Measurements from ENCODE around the gene GNGT1. TPM values are rescaled to one million over a fixed set of nuclear protein-coding genes. Genes with fewer than 3 reads are reported as not detected.

Gene GNGT1
- total RNA-seq (2022; extraction: Qiagen RNA extraction; ENCODE audit: low read depth), result not detected in 5 replicates

DNA sequence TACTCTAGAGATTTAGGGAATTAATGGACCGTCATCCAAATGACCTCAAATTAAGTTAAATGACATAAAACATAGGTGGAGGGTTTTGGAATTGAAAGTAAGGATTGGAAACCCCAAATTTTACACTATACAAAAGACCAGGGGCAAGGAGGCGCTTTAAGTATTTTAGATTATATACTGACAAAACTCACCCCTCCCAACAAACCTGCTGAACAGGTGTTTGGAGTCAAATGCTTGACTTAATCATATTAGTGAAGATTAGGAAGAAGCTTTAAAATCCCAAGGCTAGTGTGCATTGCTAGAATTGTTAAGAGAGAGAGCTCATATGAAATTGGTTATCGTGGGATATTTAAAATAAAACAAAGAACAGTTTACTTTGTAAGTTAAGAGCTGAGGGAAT lies at the start of gene GNGT1:
TSS of gene GNGT1 (plus strand) at position 301 of the 400 bp plus-strand sequence. CDS start 180 bp downstream, outside the sequence.

DNA sequence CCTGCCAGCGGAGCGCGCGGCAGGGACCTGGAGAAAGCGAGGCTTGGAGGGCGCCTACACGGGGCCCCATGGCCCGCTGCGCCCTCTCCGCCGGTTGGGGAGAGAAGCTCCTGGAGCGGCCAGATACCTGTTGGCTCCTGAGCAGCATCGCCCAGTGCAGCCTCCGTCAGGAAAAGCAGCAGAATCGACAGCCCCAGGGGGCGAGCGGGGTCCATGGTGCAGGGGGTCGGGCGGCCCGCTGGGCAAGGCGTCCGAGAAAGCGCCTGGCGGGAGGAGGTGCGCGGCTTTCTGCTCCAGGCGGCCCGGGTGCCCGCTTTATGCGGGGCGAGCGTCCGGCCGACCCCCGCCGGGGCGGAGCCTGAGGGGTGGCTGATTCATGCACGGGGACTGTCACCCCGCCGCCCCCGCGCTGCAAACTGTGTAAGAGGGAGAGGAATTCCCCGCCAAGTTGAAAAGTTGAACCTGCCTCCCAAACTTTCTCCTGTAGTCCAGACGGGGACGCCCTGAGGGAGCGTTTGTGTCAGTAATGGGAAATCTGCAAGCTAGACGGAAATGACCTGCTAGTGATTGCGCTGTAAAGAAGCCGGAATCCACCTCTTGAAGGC lies 15.8 kb upstream of the GNGT1 start, which contains the start of gene TFPI2:
TSS of gene TFPI2 (minus strand) at position 290 of the 605 bp plus-strand sequence. CDS start at position 215, 75 bp downstream.

DNA sequence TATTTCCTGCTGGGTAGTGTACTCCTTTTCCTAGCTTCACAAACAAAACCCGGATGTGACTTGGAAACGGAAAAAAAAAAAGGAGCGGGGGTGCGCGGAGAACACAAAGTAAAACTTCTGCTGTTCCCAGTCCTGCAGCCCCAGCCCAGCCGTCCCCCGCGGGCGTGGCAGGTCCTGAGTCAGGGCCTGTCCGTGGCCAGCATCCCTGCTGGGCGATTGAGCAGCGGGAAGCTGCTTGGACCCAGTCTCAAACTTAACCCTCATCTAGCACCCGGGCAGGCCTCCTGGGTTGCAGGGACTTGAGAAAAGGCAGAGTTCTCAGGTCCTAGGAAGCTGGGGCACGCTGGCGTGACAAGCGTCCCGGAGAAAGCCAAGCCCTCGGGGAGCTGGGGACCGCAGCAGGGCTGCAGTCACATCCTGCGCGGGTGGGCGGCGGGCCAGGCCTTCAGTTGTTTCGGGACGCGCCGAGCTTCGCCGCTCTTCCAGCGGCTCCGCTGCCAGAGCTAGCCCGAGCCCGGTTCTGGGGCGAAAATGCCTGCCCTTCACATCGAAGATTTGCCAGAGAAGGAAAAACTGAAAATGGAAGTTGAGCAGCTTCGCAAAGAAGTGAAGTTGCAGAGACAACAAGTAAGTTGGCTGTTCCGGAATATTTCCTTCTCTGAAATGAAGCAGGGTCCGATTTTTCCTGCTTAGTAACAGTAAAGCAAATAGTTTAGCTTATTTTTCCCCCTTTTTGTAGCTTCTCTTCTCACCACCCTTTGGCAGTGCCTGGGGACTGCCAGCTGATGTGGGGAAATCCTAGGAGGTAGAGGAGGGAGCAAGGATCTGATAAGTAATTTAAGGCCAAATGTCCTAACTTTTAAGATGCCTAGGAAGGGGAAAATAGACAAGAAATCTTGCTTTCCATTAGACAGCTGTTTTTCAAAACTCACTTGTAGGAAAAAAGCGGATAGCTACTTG lies 15.5 kb downstream of the GNGT1 start, which contains the start of gene GNG11:
TSS of gene GNG11 (plus strand) at position 129 of the 960 bp plus-strand sequence. CDS start at position 532, 403 bp downstream.

Other genes with a start within 250 kb of the GNGT1 start
- gene TFPI2, start 15.8 kb upstream of the GNGT1 start, total RNA-seq (2022; extraction: Qiagen RNA extraction; ENCODE audit: low read depth), result 253 to 321 TPM (median 285 TPM) in 5 replicates
- gene GNG11, start 15.2 kb downstream of the GNGT1 start, total RNA-seq (2022; extraction: Qiagen RNA extraction; ENCODE audit: low read depth), result 24.5 to 40.8 TPM (median 35.6 TPM) in 5 replicates
- gene BET1, start 97.8 kb downstream of the GNGT1 start, total RNA-seq (2022; extraction: Qiagen RNA extraction; ENCODE audit: low read depth), result 25.1 to 29.5 TPM (median 25.7 TPM) in 5 replicates